GM19193 (cell line): ENCODE measurements around the gene KLHDC7B.
A peak's percentile ranks its signal among the peaks of the same experiment; 100 is the strongest.

Experiments used
- POLR2A ChIP-seq: IDR thresholded peaks from 4 replicates; pipeline ENCODE4 v1.6.1; 2011; ENCODE audit not compliant: insufficient read depth, insufficient read length; ENCODE audit errors: extremely low read depth

KLHDC7B gene

GRCh38 chr22:50523806-50524675 lies 21.7 kb upstream of the KLHDC7B start:
- no peak for TF ChIP-seq POLR2A

DNA sequence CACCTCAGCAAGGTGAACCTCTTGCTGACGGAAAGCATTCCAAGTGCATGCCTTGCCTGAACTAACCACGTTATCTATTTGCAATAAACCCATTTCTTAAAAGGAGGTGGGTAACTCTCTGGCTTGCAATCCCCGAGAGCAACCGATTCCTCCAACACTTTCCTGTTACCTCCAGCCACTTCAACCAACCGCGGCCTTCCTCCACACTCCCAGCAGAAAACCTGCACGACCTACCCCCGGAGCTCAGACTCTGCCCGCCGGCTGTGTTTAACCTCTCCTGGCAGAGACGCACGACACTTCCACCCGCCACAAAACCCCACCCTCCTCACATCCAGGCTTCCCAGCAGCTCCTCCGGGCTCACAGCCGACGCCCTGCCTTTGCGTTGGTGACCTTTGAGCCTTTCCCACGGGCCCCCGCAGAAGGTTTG lies 21.0 kb upstream of the KLHDC7B start:
- no peak for TF ChIP-seq POLR2A

GRCh38 chr22:50525104-50525857 lies 20.4 kb upstream of the KLHDC7B start, which contains the start of gene SCO2:
Gene SCO2 (minus strand): TSS chr22:50525598. CDS start chr22:50524411, 1,187 bp downstream.
- TF ChIP-seq POLR2A, result peak; percentile 82

GRCh38 chr22:50525858-50526107 lies 19.9 kb upstream of the KLHDC7B start:
- no peak for TF ChIP-seq POLR2A

DNA sequence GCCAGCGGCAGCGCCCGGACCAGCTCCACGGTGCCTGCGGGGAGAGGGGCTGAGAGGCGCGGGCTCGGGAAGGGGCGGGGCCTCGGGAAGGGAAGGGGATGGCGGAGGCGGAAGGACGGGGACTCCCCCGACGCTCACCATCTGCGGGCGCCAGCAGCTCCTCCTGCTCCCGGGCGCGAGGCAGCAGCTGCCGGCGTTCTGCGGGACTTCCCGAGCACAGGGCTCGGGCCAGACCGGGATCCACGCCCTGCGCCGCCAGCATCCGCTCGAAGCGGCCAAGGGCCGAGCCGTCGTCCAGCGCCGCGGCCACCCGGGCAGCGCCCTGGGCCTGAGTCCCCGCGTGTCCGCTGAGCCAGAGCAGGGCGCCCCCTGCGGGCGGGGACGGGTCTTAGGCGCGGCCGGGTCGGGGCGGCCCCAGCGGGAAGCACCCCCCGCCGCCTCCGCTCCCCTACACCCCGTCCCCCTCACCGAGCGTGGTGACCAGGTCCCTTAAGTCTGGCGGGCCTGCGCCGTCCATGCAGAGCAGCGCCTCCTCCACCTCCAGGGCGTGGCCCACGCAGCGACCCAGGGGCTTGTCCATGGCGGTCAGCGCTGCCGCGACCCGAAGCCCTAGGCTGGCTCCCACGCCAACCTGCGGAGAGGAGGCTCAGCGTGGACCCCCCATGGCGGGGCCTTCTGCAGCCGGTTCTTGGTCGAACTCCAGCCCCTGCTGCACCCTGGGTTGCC lies 19.4 kb upstream of the KLHDC7B start:
- TF ChIP-seq POLR2A, result peak; percentile 47

GRCh38 chr22:50526834-50527801 lies 18.6 kb upstream of the KLHDC7B start:
- peak; percentile 70 for TF ChIP-seq POLR2A

GRCh38 chr22:50527921-50528681 lies 17.6 kb upstream of the KLHDC7B start:
- no peak for TF ChIP-seq POLR2A

DNA sequence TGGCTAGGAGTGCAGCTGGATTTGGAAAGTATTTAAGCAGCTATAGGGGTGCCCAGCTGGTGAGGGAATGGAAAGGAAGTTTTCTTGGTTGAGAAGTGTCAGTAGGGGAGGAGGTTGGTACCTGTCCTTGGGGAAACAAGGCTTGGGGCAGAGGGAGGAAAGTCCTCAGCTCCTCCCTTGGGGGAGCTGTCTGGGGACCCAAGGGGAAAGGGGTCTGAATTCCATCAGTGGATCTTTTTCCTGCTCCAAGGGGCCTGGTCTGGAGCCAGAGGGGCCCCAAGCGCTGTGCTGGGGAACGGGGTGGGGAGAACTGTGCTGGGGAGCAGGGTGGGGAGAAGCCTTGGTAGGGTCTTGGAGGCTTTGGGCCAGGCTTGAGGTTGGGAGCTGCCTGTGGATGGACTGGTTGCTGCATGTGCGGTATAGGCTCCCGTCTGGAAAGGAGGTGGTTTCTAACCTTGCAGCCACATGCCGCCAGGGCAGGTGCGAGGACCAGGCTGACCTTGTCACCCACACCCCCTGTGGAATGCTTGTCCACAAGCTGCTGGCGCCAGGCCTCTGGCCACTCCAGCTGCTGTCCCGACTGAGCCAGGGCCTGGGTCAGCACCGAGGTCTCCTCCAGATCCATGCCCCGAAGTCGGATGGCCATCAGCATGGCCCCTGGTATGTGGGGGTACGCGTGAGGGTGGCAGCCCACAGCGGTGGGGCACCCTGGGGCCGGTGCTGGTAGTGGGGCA lies 16.9 kb upstream of the KLHDC7B start:
- peak; percentile 30 for TF ChIP-seq POLR2A

- peak; percentile 5 for TF ChIP-seq POLR2A
Measured at GRCh38 chr22:50529416-50529896, 16.2 kb upstream of the KLHDC7B start.

DNA sequence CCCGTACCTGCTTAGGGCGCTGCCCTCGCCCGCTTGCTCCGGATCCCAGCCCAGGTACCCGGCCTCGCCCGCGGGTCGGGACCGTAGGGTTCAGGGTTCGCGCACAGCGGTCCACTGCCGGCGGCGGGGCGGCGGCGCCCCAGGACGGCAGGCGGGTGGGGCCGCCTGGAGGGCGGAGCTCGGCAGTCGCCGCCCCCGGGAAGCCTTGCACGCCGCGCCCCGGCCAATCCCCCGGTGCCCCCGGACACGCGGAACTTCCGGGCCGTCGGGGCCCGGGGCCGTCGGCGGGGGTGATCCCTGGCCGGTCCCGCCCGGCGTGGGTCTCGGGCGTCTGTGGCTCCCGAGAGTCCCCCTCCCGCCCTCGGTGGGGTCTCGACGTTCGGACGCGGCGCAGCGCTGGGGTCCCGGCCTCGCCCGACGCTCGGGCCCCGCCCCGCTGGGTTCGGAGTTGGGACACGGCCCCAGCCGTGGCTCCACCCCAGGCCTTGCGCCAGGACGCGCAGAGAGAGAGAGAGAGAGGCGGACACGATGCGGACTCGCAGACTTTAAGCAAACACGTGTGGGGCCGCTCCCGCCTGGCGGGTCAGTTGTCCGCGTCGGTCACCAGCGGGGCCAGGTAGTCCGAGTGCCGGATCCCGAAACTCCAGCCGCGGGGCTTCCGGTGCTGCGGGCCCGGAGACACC lies 15.7 kb upstream of the KLHDC7B start, which contains the start of gene TYMP:
TSS of gene TYMP (minus strand) at position 116 of the 683 bp plus-strand sequence. CDS start 303 bp downstream, outside the sequence.
- TF ChIP-seq POLR2A, result peak; percentile 62

DNA sequence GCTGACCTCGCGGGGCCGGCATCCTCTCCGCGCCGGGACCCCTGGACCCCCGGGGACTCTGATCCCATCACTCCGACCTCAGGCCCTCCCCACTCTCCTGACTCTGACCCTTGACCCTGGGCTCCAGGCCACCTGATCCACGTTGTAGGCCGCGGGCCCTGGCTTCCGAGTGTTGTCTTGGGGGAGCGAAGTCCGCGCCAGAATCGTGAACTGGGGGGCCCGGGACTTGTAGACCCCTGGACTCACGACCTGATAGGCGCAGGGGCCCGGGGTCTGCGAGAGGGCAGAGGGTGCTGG lies 15.2 kb upstream of the KLHDC7B start:
- no peak for TF ChIP-seq POLR2A

DNA sequence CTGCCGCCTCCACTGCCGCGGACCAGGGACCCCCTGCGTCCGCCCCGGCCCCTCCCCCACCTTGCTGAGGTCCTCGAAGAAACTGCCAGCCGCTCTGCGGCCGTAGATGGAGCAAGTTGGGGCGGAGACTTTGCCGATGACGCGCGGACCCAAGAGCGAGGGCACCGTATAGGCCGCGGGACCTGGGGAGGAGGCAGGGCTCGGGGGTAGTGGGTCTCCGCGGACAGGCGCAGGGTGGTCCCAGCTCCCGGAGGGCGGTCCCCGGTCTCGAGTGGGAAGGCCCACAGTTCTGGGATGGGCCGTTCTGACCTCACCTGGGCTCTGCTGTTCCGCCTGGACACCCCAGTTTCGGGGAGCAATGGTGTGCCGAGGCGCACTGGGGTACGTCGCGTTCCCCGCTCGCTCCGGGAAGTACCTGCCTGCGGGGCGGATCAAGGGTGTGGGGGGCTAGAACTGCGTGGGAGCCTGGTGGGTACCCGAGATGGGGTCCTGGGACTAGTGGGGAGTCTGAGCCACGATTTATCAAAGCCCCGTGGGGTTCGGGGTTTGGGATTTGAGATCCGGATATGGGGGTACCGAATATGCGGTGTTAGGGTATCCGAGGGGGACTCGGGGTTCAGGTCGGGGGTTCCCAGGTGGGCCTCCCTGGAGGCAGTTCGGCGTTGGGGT lies 14.7 kb upstream of the KLHDC7B start:
- TF ChIP-seq POLR2A, result peak; percentile 85
